PC-9 (cell line): Measurements from ENCODE around the gene BCHE. TPM values are rescaled to one million over a fixed set of nuclear protein-coding genes. Genes with fewer than 3 reads are reported as not detected.

Experiments used
- BruUV-seq: library from RNA; stranded (reverse); fragments of 400-500 nt; replicated peaks from 2 replicates; lab custom pipeline; 2021; lab: Mats Ljungman, UMichigan
- CTCF ChIA-PET: fragments of 300-600 bp; sonication (Branson Sonifier 250); formaldehyde crosslinking; loops from one replicate; lab custom pipeline; 2022; ENCODE audit warnings: antibody characterized with exemption; lab: Charles Lee
- POLR2A ChIA-PET: fragments of 300-600 bp; sonication (Branson Sonifier 250); formaldehyde crosslinking; loops from one replicate; lab custom pipeline; 2022; ENCODE audit warnings: antibody characterized with exemption; ENCODE audit not compliant: unreplicated experiment; lab: Charles Lee
- DNase-seq, 2 experiments: peaks; one replicate each; pipeline versions ENCODE4 v3.0.0 to v3.0.0-alpha.2; 2015 to 2022; ENCODE audit warnings: mixed read lengths in 1 of 2
- H2AFZ ChIP-seq: fragments of 200-600 bp; sonication (generic); 2 replicates; pipeline ENCODE4 v1.8.1; 2017; ENCODE audit warnings: antibody characterized with exemption
- H3F3A ChIP-seq: fragments of 200-600 bp; sonication (generic); 2 replicates; pipeline ENCODE4 v1.8.1; 2017; ENCODE audit warnings: antibody characterized with exemption, mild to moderate bottlenecking, low read depth; ENCODE audit not compliant: insufficient read depth
- H3K27ac ChIP-seq: fragments of 200-600 bp; sonication (generic); 2 replicates; pipeline ENCODE4 v1.6.1; 2016; ENCODE audit warnings: mixed run types
- H3K27me3 ChIP-seq: fragments of 200-600 bp; sonication (generic); 2 replicates; pipeline ENCODE4 v1.6.1; 2016; ENCODE audit warnings: low read depth, mixed run types; ENCODE audit not compliant: insufficient read depth
- H3K36me3 ChIP-seq: fragments of 200-600 bp; sonication (generic); 2 replicates; pipeline ENCODE4 v1.6.1; 2016; ENCODE audit warnings: low read depth, mixed run types
- H3K4me1 ChIP-seq: fragments of 200-600 bp; sonication (generic); replicated peaks from 2 replicates; pipeline ENCODE4 v1.6.1; 2016; ENCODE audit warnings: mixed run types; ENCODE audit not compliant: insufficient read depth
- H3K4me2 ChIP-seq: fragments of 200-600 bp; sonication (generic); 2 replicates; pipeline ENCODE4 v1.6.1; 2017; ENCODE audit warnings: mixed run types
- H3K4me3 ChIP-seq: fragments of 200-600 bp; sonication (generic); 2 replicates; pipeline ENCODE4 v1.6.1; 2016; ENCODE audit warnings: mixed run types
- H3K79me2 ChIP-seq: fragments of 200-600 bp; sonication (generic); 2 replicates; pipeline ENCODE4 v1.6.1; 2017; ENCODE audit warnings: low read depth, mixed run types
- H3K9me2 ChIP-seq: fragments of 200-600 bp; sonication (generic); 2 replicates; pipeline ENCODE4 v1.8.1; 2017; ENCODE audit warnings: mild to moderate bottlenecking; ENCODE audit not compliant: insufficient read depth
- H3K9me3 ChIP-seq: fragments of 200-600 bp; sonication (generic); 2 replicates; pipeline ENCODE4 v1.8.1; 2016; ENCODE audit warnings: low read depth; ENCODE audit not compliant: insufficient read depth
- H4K20me1 ChIP-seq: fragments of 200-600 bp; sonication (generic); 2 replicates; pipeline ENCODE4 v1.8.1; 2017; ENCODE audit not compliant: insufficient read depth
- CTCF ChIP-seq: fragments of 200-600 bp; sonication (generic); conservative IDR thresholded peaks from 2 replicates; pipeline ENCODE4 v1.6.1; 2017; ENCODE audit warnings: mixed run types, antibody characterized with exemption, mild to moderate bottlenecking, moderate library complexity
- EZH2 ChIP-seq: fragments of 200-600 bp; sonication (generic); IDR thresholded peaks from 2 replicates; pipeline ENCODE4 v1.8.0; 2017; ENCODE audit warnings: antibody characterized with exemption, low read depth
- intact Hi-C: fragments of 100-400 bp; cut with micrococcal nuclease; formaldehyde crosslinking; loops from one replicate; pipeline ENCODE4 v1.10.0; 2022; ENCODE audit not compliant: unreplicated experiment
- total RNA-seq: library from RNA; stranded (reverse); gene quantifications from 2 replicates; pipeline ENCODE4 v1.2.3, GENCODE V29; 2021

BCHE gene
- total RNA-seq, 1 experiment from 2014 or later = not detected

- BruUV-seq = no TSS peak
- H3K27me3 ChIP-seq = no peaks in the 10 kb centered on the region
- H2AFZ ChIP-seq = no peak overlapping the region
- H3K9me2 ChIP-seq = no peaks in the 10 kb centered on the region
- TF ChIP-seq CTCF = no peak
- TF ChIP-seq EZH2 = no peak
- H3K27ac ChIP-seq = no peak overlapping the region
- no peaks in the 10 kb centered on the region for H4K20me1 ChIP-seq
- H3K4me2 ChIP-seq = no peak overlapping the region
- no peaks in the 10 kb centered on the region for H3K4me1 ChIP-seq
- intact Hi-C loops = loop anchor here (10.0 kb wide), 3 partner anchors 521 to 1489 kb away; no protein-coding TSS in a partner anchor
- no peaks in the 10 kb centered on the region for H3K36me3 ChIP-seq
- no peak overlapping the region for H3K4me3 ChIP-seq
- no peaks in the 10 kb centered on the region for H3F3A ChIP-seq
- DNase-seq = peak in 1 of 2 experiments; percentile 40
- no peaks in the 10 kb centered on the region for H3K79me2 ChIP-seq
- ChIA-PET POLR2A (no interaction called here), CTCF (interaction anchor here (0.5 to 0.6 kb wide), 2 partner anchors 28 to 110 kb away, joined by 3 to 8 read pairs; no protein-coding TSS in a partner anchor)
- 0 out of 2 replicates have a peak, but pooled peaks cover 3% of the 10 kb centered on the region for H3K9me3 ChIP-seq
Observed at GRCh38 chr3:165855581-165855980, 18.4 kb upstream of the BCHE start.

GRCh38 chr3:165854696-165855095, 17.5 kb upstream of the BCHE start:
- H3K27ac ChIP-seq = no peak overlapping the region
- BruUV-seq = no TSS peak
- intact Hi-C loops = loop anchor here (1.0 to 10.0 kb wide), 4 partner anchors 520 to 1490 kb away; no protein-coding TSS in a partner anchor

GRCh38 chr3:165852711-165853110, 15.5 kb upstream of the BCHE start:
- 0 out of 2 replicates have a peak, but pooled peaks cover 3% of the 10 kb centered on the region for H3K9me3 ChIP-seq
- intact Hi-C loops = loop anchor here (10.0 kb wide), 3 partner anchors 518 to 1492 kb away; no protein-coding TSS in a partner anchor
- no peaks in the 10 kb centered on the region for H3K27me3 ChIP-seq
- no peaks in the 10 kb centered on the region for H3K9me2 ChIP-seq
- no peak overlapping the region for H3K4me2 ChIP-seq
- H4K20me1 ChIP-seq = no peaks in the 10 kb centered on the region
- H3K79me2 ChIP-seq = no peaks in the 10 kb centered on the region
- no peak overlapping the region for H3K4me3 ChIP-seq
- ChIA-PET CTCF (no interaction called here), POLR2A (no interaction called here)
- BruUV-seq = no TSS peak
- H3F3A ChIP-seq = no peaks in the 10 kb centered on the region
- no peak overlapping the region for H2AFZ ChIP-seq
- DNase-seq = no peak
- no peak for TF ChIP-seq EZH2
- TF ChIP-seq CTCF = no peak
- H3K4me1 ChIP-seq = no peaks in the 10 kb centered on the region
- no peaks in the 10 kb centered on the region for H3K36me3 ChIP-seq
- H3K27ac ChIP-seq = no peak overlapping the region

More at GRCh38 chr3:165854696-165855095, 17.5 kb upstream of the BCHE start:
- H3K36me3 ChIP-seq = no peaks in the 10 kb centered on the region
- TF ChIP-seq EZH2 (no peak), CTCF (peak; percentile 86)
- no peaks in the 10 kb centered on the region for H3F3A ChIP-seq
- 0 out of 2 replicates have a peak, but pooled peaks cover 3% of the 10 kb centered on the region for H3K9me3 ChIP-seq
- H3K27me3 ChIP-seq = no peaks in the 10 kb centered on the region
- H3K79me2 ChIP-seq = no peaks in the 10 kb centered on the region
- peak; percentile 3 to 42 for DNase-seq
- no peaks in the 10 kb centered on the region for H3K4me1 ChIP-seq
- H3K4me2 ChIP-seq = no peak overlapping the region
- no peak overlapping the region for H3K4me3 ChIP-seq
- H4K20me1 ChIP-seq = no peaks in the 10 kb centered on the region
- POLR2A ChIA-PET = no interaction called here
- no peaks in the 10 kb centered on the region for H3K9me2 ChIP-seq
- no peak overlapping the region for H2AFZ ChIP-seq
- CTCF ChIA-PET = interaction anchor here (0.6 kb wide), 2 partner anchors 726 to 861 kb away, joined by 3 read pairs; no protein-coding TSS in a partner anchor
